WTC11 (cell line): ENCODE results near the gene CPLX3.

Experiments used
- CTCF ChIP-seq: fragments of 200-600 bp; IDR thresholded peaks from 2 replicates; pipeline ENCODE4 v1.8.0; 2022; ENCODE audit warnings: antibody characterized with exemption
- HMGXB4 ChIP-seq: sonication (generic); formaldehyde crosslinking; IDR thresholded peaks from 2 replicates; pipeline ENCODE4 v1.8.1; 2023; ENCODE audit warnings: mild to moderate bottlenecking, moderate library complexity, missing genetic modification reagents

- TF ChIP-seq HMGXB4 (CRISPR knock-in tag) (no peak), CTCF (no peak)
Measured at GRCh38 chr15:74795966-74796625, 30.3 kb upstream of the CPLX3 start.
